ENCODE measurements around the gene NUDT14.

The NUDT14 gene

GRCh38 chr14:105179191-105179590 is 1.9 kb downstream of the NUDT14 start (continued):
- TF ChIP-seq ZNF148 (tag by site-specific recombination; IDR thresholded peaks at IDR 0.05; ENCODE audit: borderline replicate concordance), result no peak
- TF ChIP-seq ZNF214 (tag by site-specific recombination; IDR thresholded peaks at IDR 0.05; ENCODE audit: borderline replicate concordance), result no peak
- TF ChIP-seq ZNF623 (tag by site-specific recombination; IDR thresholded peaks at IDR 0.05), result no peak
- TF ChIP-seq ZNF341 (tag by site-specific recombination; IDR thresholded peaks at IDR 0.05; ENCODE audit: low read depth), result no peak
- no peak for TF ChIP-seq ZNF138 (tag by site-specific recombination; IDR thresholded peaks at IDR 0.05; ENCODE audit: borderline replicate concordance)

- CTCF ChIA-PET, result interaction anchor here (4.0 kb wide), 1 partner anchor 9 kb away, joined by 18 read pairs; the partner anchor contains the start of gene JAG2
- H3K27ac ChIP-seq (ENCODE audit: extremely low read depth, low read depth, low read length), result no peak overlapping the region
- POLR2A ChIA-PET, result no interaction called here
Measured at GRCh38 chr14:105178868-105179140, 2.3 kb downstream of the NUDT14 start.

More at GRCh38 chr14:105178868-105179140, 2.3 kb downstream of the NUDT14 start:
- TF ChIP-seq ZNF624 (tag by site-specific recombination; IDR thresholded peaks at IDR 0.05) (no peak), ZNF157 (tag by site-specific recombination; IDR thresholded peaks at IDR 0.05) (no peak), BCL11B (tag by site-specific recombination; IDR thresholded peaks at IDR 0.05; ENCODE audit: low read depth) (0 out of 2 replicates have a peak, but pooled peaks have one; percentile 22), ZNF639 (tag by site-specific recombination; IDR thresholded peaks at IDR 0.05) (no peak), ZBTB44 (tag by site-specific recombination; IDR thresholded peaks at IDR 0.05) (no peak), ZNF404 (tag by site-specific recombination; IDR thresholded peaks at IDR 0.05) (no peak), ZNF398 (tag by site-specific recombination; IDR thresholded peaks at IDR 0.05) (no peak), ZNF626 (tag by site-specific recombination; IDR thresholded peaks at IDR 0.05) (no peak)
- Histone ChIP-seq H3K9me3 (ENCODE audit: control insufficient read depth, insufficient read depth, low read depth, low read length) (no peaks in the 10 kb centered on the region), H3K4me1 (ENCODE audit: control insufficient read depth, insufficient read depth, low read length) (no peaks in the 10 kb centered on the region), H3K4me3 (ENCODE audit: low read depth, low read length) (no peak overlapping the region), H3K36me3 (ENCODE audit: control insufficient read depth in 2 of 2, insufficient read depth in 1 of 2, low read length in 2 of 2) (no peaks in the 10 kb centered on the region)

Data from HEK293 (cell line).